Measurements from ENCODE around the gene IZUMO4.

- TF ChIP-seq POLR2A (IDR thresholded peaks at IDR 0.05; ENCODE audit: low read depth, low read length) = no peak
- TF ChIP-seq POLR2AphosphoS5 (IDR thresholded peaks at IDR 0.05; ENCODE audit: low read depth, low read length) = no peak
- no peak for TF ChIP-seq TAF1 (IDR thresholded peaks at IDR 0.05; ENCODE audit: borderline replicate concordance, low read depth, low read length)
These were observed 20.2 kb upstream of the IZUMO4 start for GRCh38 chr19:2076526-2076944.

All from GM12892 (cell line).